Panc1 (cell line): ENCODE measurements around the gene HOXA7.

Experiments used
- CTCF ChIP-seq: fragments of 450-650 bp; IDR thresholded peaks from 2 replicates; pipeline ENCODE4 v1.5.1; 2017; ENCODE audit warnings: mild to moderate bottlenecking
- POLR2AphosphoS5 ChIP-seq: IDR thresholded peaks from 2 replicates; pipeline ENCODE4 v1.6.1; 2012; ENCODE audit warnings: mild to moderate bottlenecking, low read depth, low read length, moderate library complexity
- REST ChIP-seq, 2 experiments: IDR thresholded peaks; 2 replicates each; pipeline ENCODE4 v1.6.1; 2011 to 2012; ENCODE audit warnings: low read depth in 2 of 2, control low read depth in 1 of 2, low read length in 1 of 2, mild to moderate bottlenecking in 1 of 2, moderate library complexity in 1 of 2; ENCODE audit not compliant: insufficient read depth in 1 of 2

- TF ChIP-seq CTCF (no peak), REST (IDR thresholded peaks at IDR 0.05; ENCODE audit: insufficient read depth in 1 of 2, low read depth in 2 of 2, low read length in 1 of 2) (no peak), POLR2AphosphoS5 (no peak)
Observed at GRCh38 chr7:27142580-27143022, 13.9 kb downstream of the HOXA7 start.
